ENCODE measurements around the gene TBC1D2. TPM values are rescaled to one million over a fixed set of nuclear protein-coding genes. Genes with fewer than 3 reads are reported as not detected.

The TBC1D2 gene
- total and polyA plus RNA-seq, 2 of the 13 experiments (the other 11 are each of a cell fraction or from before 2014, with no cell fraction given) = 2.0 to 2.8 TPM

DNA sequence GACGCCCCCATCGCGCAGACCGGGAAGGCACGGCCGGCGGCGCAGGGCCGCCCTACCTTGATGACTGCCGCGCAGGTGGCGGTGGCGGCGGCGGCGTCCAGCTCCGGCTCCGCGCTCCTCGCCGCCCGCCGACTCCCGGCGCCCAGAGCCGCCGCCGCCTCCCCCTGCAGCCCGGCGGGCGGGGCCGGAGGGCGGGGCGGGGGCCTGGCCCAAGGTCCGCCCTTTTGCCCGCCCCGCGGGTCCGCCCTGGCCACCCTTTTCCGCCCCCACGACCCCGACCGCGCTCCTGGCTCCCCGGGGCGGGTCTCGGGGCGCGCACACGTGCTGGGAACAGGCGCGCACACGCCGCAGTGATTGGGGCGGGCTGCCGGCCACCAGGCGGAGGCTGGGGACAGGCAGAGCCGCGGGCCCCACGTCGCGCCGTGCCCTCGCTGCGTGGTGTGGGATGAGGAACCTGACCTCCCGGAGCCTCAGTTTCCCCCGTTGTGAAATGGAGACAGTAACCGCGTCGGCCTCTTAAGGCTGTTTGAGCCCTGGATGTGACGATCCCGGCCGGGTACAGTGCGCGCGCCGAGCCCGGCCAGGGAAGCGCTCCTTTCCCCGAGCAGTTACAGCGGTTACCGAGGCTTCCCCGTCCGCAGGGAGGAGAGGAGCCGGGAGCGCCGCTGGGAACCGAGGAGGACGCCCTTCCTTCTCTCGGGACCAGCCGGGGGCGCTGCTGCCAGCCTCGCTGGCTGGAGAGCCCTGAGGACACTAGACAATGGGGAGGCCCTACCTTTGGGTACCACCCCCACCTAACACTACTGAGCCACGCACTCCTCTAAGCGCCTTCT, 62.7 kb downstream of the TBC1D2 start, which contains the start of gene CORO2A (continued):
- TF ChIP-seq, protein P1, sequence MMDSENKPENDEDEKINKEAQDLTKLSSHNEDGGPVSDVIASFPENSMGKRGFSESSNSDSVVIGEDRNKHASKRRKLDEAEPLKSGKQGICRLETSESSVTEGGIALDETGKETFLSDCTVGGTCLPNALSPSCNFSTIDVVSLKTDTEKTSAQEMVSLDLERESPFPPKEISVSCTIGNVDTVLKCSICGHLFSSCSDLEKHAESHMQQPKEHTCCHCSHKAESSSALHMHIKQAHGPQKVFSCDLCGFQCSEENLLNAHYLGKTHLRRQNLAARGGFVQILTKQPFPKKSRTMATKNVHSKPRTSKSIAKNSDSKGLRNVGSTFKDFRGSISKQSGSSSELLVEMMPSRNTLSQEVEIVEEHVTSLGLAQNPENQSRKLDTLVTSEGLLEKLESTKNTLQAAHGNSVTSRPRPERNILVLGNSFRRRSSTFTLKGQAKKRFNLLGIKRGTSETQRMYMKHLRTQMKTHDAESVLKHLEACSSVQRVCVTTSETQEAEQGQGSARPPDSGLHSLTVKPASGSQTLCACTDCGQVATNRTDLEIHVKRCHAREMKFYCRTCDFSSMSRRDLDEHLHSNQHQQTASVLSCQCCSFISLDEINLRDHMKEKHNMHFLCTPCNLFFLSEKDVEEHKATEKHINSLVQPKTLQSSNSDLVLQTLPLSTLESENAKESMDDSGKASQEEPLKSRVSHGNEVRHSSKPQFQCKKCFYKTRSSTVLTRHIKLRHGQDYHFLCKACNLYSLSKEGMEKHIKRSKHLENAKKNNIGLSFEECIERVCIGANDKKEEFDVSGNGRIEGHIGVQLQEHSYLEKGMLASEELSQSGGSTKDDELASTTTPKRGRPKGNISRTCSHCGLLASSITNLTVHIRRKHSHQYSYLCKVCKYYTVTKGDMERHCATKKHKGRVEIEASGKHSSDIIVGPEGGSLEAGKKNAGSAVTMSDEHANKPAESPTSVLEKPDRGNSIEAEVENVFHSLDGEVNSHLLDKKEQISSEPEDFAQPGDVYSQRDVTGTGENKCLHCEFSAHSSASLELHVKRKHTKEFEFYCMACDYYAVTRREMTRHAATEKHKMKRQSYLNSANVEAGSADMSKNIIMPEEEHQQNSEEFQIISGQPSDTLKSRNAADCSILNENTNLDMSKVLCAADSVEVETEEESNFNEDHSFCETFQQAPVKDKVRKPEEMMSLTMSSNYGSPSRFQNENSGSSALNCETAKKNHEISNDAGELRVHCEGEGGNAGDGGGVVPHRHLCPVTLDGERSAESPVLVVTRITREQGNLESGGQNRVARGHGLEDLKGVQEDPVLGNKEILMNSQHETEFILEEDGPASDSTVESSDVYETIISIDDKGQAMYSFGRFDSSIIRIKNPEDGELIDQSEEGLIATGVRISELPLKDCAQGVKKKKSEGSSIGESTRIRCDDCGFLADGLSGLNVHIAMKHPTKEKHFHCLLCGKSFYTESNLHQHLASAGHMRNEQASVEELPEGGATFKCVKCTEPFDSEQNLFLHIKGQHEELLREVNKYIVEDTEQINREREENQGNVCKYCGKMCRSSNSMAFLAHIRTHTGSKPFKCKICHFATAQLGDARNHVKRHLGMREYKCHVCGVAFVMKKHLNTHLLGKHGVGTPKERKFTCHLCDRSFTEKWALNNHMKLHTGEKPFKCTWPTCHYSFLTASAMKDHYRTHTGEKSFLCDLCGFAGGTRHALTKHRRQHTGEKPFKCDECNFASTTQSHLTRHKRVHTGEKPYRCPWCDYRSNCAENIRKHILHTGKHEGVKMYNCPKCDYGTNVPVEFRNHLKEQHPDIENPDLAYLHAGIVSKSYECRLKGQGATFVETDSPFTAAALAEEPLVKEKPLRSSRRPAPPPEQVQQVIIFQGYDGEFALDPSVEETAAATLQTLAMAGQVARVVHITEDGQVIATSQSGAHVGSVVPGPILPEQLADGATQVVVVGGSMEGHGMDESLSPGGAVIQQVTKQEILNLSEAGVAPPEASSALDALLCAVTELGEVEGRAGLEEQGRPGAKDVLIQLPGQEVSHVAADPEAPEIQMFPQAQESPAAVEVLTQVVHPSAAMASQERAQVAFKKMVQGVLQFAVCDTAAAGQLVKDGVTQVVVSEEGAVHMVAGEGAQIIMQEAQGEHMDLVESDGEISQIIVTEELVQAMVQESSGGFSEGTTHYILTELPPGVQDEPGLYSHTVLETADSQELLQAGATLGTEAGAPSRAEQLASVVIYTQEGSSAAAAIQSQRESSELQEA (CRISPR knock-in tag; IDR thresholded peaks at IDR 0.05; ENCODE audit: not compliant biosample characterization) = peak; percentile 82
- TF ChIP-seq, protein P2, sequence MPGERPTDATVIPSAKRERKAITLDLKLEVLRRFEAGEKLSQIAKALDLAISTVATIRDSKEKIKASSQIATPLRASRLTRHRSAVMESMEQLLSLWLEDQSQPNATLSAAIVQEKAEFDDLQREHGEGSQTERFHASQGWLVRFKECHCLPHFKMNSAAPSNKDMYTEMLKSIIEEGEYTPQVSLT (CRISPR knock-in tag; IDR thresholded peaks at IDR 0.05; ENCODE audit: borderline replicate concordance, low read depth) = no peak; the same call in 1 of the 2 replicates
- no peak for TF ChIP-seq GTF3A (CRISPR knock-in tag; conservative IDR thresholded peaks at IDR 0.05)
- no peak; the same call in 1 of the 2 replicates for TF ChIP-seq ZFP90 (CRISPR knock-in tag; IDR thresholded peaks at IDR 0.05; ENCODE audit: borderline replicate concordance)
- TF ChIP-seq, protein P3, sequence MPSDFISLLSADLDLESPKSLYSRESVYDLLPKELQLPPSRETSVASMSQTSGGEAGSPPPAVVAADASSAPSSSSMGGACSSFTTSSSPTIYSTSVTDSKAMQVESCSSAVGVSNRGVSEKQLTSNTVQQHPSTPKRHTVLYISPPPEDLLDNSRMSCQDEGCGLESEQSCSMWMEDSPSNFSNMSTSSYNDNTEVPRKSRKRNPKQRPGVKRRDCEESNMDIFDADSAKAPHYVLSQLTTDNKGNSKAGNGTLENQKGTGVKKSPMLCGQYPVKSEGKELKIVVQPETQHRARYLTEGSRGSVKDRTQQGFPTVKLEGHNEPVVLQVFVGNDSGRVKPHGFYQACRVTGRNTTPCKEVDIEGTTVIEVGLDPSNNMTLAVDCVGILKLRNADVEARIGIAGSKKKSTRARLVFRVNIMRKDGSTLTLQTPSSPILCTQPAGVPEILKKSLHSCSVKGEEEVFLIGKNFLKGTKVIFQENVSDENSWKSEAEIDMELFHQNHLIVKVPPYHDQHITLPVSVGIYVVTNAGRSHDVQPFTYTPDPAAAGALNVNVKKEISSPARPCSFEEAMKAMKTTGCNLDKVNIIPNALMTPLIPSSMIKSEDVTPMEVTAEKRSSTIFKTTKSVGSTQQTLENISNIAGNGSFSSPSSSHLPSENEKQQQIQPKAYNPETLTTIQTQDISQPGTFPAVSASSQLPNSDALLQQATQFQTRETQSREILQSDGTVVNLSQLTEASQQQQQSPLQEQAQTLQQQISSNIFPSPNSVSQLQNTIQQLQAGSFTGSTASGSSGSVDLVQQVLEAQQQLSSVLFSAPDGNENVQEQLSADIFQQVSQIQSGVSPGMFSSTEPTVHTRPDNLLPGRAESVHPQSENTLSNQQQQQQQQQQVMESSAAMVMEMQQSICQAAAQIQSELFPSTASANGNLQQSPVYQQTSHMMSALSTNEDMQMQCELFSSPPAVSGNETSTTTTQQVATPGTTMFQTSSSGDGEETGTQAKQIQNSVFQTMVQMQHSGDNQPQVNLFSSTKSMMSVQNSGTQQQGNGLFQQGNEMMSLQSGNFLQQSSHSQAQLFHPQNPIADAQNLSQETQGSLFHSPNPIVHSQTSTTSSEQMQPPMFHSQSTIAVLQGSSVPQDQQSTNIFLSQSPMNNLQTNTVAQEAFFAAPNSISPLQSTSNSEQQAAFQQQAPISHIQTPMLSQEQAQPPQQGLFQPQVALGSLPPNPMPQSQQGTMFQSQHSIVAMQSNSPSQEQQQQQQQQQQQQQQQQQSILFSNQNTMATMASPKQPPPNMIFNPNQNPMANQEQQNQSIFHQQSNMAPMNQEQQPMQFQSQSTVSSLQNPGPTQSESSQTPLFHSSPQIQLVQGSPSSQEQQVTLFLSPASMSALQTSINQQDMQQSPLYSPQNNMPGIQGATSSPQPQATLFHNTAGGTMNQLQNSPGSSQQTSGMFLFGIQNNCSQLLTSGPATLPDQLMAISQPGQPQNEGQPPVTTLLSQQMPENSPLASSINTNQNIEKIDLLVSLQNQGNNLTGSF (CRISPR knock-in tag; IDR thresholded peaks at IDR 0.05) = no peak
- peak; percentile 67 for TF ChIP-seq DMAP1 (CRISPR knock-in tag; IDR thresholded peaks at IDR 0.05)
- TF ChIP-seq FOSL1 (CRISPR knock-in tag; IDR thresholded peaks at IDR 0.05; ENCODE audit: borderline replicate concordance) = no peak
- TF ChIP-seq NONO (IDR thresholded peaks at IDR 0.05) = no peak
- TF ChIP-seq NONO (CRISPR knock-in tag; conservative IDR thresholded peaks at IDR 0.05) = peak; percentile 78
- TF ChIP-seq, protein P4, sequence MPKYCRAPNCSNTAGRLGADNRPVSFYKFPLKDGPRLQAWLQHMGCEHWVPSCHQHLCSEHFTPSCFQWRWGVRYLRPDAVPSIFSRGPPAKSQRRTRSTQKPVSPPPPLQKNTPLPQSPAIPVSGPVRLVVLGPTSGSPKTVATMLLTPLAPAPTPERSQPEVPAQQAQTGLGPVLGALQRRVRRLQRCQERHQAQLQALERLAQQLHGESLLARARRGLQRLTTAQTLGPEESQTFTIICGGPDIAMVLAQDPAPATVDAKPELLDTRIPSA (CRISPR knock-in tag; IDR thresholded peaks at IDR 0.05; ENCODE audit: borderline replicate concordance) = no peak

Measured in HepG2 (cell line).